IMR-90 (cell line): ENCODE measurements around the gene LRRC8C. TPM values are rescaled to one million over a fixed set of nuclear protein-coding genes. Genes with fewer than 3 reads are reported as not detected.

Source experiments
- ATAC-seq: fragments of 200-7000 bp; cut with Tn5 transposase; 2 replicates; pipeline ENCODE4 v1.9.1; 2020; ENCODE audit warnings: low read depth, mild to moderate bottlenecking, moderate library complexity
- BruUV-seq: library from RNA; stranded (reverse); fragments of 400-500 nt; replicated peaks from 2 replicates; lab custom pipeline; 2021; lab: Mats Ljungman, UMichigan
- CTCF ChIA-PET: fragments of 300-600 bp; formaldehyde crosslinking; extraction: SDS; loops from one replicate; lab custom pipeline; 2021; ENCODE audit warnings: antibody characterized with exemption; lab: Yijun Ruan, JAX
- POLR2A ChIA-PET: fragments of 300-600 bp; sonication (Branson Sonifier 250); formaldehyde crosslinking; loops from one replicate; lab custom pipeline; 2022; ENCODE audit warnings: antibody characterized with exemption; ENCODE audit not compliant: unreplicated experiment; lab: Charles Lee
- DNase-seq: peaks from one replicate; pipeline ENCODE4 v3.0.0; 2013
- H2AFZ ChIP-seq: replicated peaks from 2 replicates; pipeline ENCODE3; 2013; ENCODE audit warnings: low read length, mild to moderate bottlenecking; ENCODE audit not compliant: poor library complexity
- H2AK5ac ChIP-seq: 2 replicates; pipeline ENCODE4 v1.6.1; 2013; ENCODE audit warnings: low read depth, low read length, inconsistent platforms
- H2AK9ac ChIP-seq: replicated peaks from 2 replicates; pipeline ENCODE3; 2013; ENCODE audit warnings: mild to moderate bottlenecking, low read depth, low read length, moderate library complexity; ENCODE audit not compliant: poor library complexity
- H2BK120ac ChIP-seq: 2 replicates; pipeline ENCODE4 v1.6.1; 2013; ENCODE audit warnings: low read depth, low read length, inconsistent platforms
- H2BK15ac ChIP-seq: 3 replicates; pipeline ENCODE4 v1.6.1; 2013; ENCODE audit warnings: low read depth, low read length, inconsistent platforms
- H2BK20ac ChIP-seq: 2 replicates; pipeline ENCODE4 v1.6.1; 2013; ENCODE audit warnings: low read depth, mild to moderate bottlenecking, inconsistent platforms, low read length, moderate library complexity
- H2BK5ac ChIP-seq: 2 replicates; pipeline ENCODE4 v1.6.1; 2013; ENCODE audit warnings: mild to moderate bottlenecking, low read depth, low read length, inconsistent platforms; ENCODE audit not compliant: poor library complexity, severe bottlenecking
- H3K14ac ChIP-seq: replicated peaks from 2 replicates; pipeline ENCODE4 v1.6.1; 2013; ENCODE audit warnings: low read depth, low read length, inconsistent platforms
- H3K18ac ChIP-seq: 2 replicates; pipeline ENCODE4 v1.6.1; 2013; ENCODE audit warnings: low read depth, low read length, control low read depth
- H3K23ac ChIP-seq: 2 replicates; pipeline ENCODE4 v1.6.1; 2013; ENCODE audit warnings: low read depth, low read length, inconsistent platforms
- H3K27ac ChIP-seq: 2 replicates; pipeline ENCODE4 v1.5.1; 2013; ENCODE audit warnings: mild to moderate bottlenecking, control low read depth, low read length; ENCODE audit not compliant: insufficient read depth
- H3K27me3 ChIP-seq: 2 replicates; pipeline ENCODE4 v1.6.1; 2013; ENCODE audit warnings: low read length; ENCODE audit not compliant: control insufficient read depth, insufficient read depth
- H3K36me3 ChIP-seq: 2 replicates; pipeline ENCODE4 v1.6.1; 2013; ENCODE audit warnings: low read length, mixed read lengths; ENCODE audit not compliant: control insufficient read depth, insufficient read depth
- H3K4ac ChIP-seq: 2 replicates; pipeline ENCODE4 v1.6.1; 2013; ENCODE audit warnings: low read depth, low read length, inconsistent platforms
- H3K4me1 ChIP-seq: 2 replicates; pipeline ENCODE4 v1.6.1; 2013; ENCODE audit warnings: low read length, mixed read lengths; ENCODE audit not compliant: control insufficient read depth, insufficient read depth
- H3K4me2 ChIP-seq: 2 replicates; pipeline ENCODE4 v1.6.1; 2013; ENCODE audit warnings: low read depth, mild to moderate bottlenecking, control low read depth, low read length, moderate library complexity
- H3K4me3 ChIP-seq: 2 replicates; pipeline ENCODE4 v1.5.1; 2013; ENCODE audit warnings: low read depth, mild to moderate bottlenecking, control low read depth, low read length, moderate library complexity; ENCODE audit not compliant: insufficient read depth
- H3K56ac ChIP-seq: 2 replicates; pipeline ENCODE4 v1.6.1; 2013; ENCODE audit warnings: low read length, inconsistent platforms; ENCODE audit not compliant: insufficient read depth; ENCODE audit errors: extremely low read depth
- H3K79me1 ChIP-seq, 2 experiments: 2 replicates each; pipeline ENCODE4 v1.6.1; 2013; ENCODE audit warnings: low read length in 2 of 2, inconsistent platforms in 1 of 2, low read depth in 1 of 2
- H3K9ac ChIP-seq: 2 replicates; pipeline ENCODE4 v1.6.1; 2013; ENCODE audit warnings: low read depth, low read length, control low read depth
- H3K9me1 ChIP-seq: 2 replicates; pipeline ENCODE4 v1.6.1; 2013; ENCODE audit warnings: low read length, inconsistent platforms; ENCODE audit not compliant: insufficient read depth
- H3K9me3 ChIP-seq: 2 replicates; pipeline ENCODE4 v1.6.1; 2013; ENCODE audit warnings: low read length; ENCODE audit not compliant: control insufficient read depth, insufficient read depth
- H4K20me1 ChIP-seq: 2 replicates; pipeline ENCODE4 v1.6.1; 2013; ENCODE audit warnings: low read length, inconsistent platforms; ENCODE audit not compliant: insufficient read depth
- H4K5ac ChIP-seq: 2 replicates; pipeline ENCODE4 v1.6.1; 2013; ENCODE audit warnings: mild to moderate bottlenecking, low read depth, low read length, control low read depth
- H4K8ac ChIP-seq, 2 experiments: 2 replicates each; pipeline ENCODE4 v1.6.1; 2013; ENCODE audit warnings: low read depth in 2 of 2, low read length in 2 of 2, control low read depth in 1 of 2, inconsistent platforms in 1 of 2
- H4K91ac ChIP-seq: 2 replicates; pipeline ENCODE4 v1.6.1; 2013; ENCODE audit warnings: low read depth, low read length, inconsistent platforms; ENCODE audit not compliant: insufficient read depth
- CEBPB ChIP-seq: IDR thresholded peaks from 2 replicates; pipeline ENCODE4 v1.6.1; 2012; ENCODE audit warnings: low read depth, low read length, improper control_type of control experiment
- RCOR1 ChIP-seq: IDR thresholded peaks from 2 replicates; pipeline ENCODE4 v1.6.1; 2012; ENCODE audit warnings: mild to moderate bottlenecking, low read length, improper control_type of control experiment; ENCODE audit not compliant: insufficient replicate concordance
- SMC3 ChIP-seq: fragments of 150-350 bp; IDR thresholded peaks from 2 replicates; pipeline ENCODE4 v1.6.1; 2016; ENCODE audit warnings: low read depth, mild to moderate bottlenecking, antibody characterized with exemption, low read length, moderate library complexity
- WGBS, 2 experiments: methylation state at CpG; one replicate each; pipeline versions ENCODE4 v1.1.5 to v1.1.7; 2013; ENCODE audit warnings: missing lambda C conversion rate in 2 of 2; ENCODE audit not compliant: insufficient read length in 1 of 2; ENCODE audit errors: extremely low coverage in 2 of 2; 5-methylcytosine and 5-hydroxymethylcytosine counted together
- dilution Hi-C: fragments of 300-500 bp; cut with HindIII; formaldehyde crosslinking; loops from one replicate; pipeline ENCODE4 v1.14.3; 2018; ENCODE audit warnings: low sequenced_read_pairs; ENCODE audit not compliant: unreplicated experiment
- in situ Hi-C: fragments of 300-500 bp; cut with MboI; formaldehyde crosslinking; loops from 3 replicates; pipeline ENCODE4 v1.14.3; 2019; ENCODE audit warnings: low sequenced_read_pairs, inconsistent platforms, mixed read lengths
- intact Hi-C: fragments of 100-400 bp; cut with micrococcal nuclease; formaldehyde crosslinking; loops from 2 replicates; pipeline ENCODE4 v1.10.0; 2022
- polyA plus RNA-seq, 3 experiments: library from polyadenylated mRNA; depleted of rRNA; stranded (reverse); fragments of >200 nt; gene quantifications; 2 replicates each; pipeline ENCODE4 v1.2.3, GENCODE V29; 2012; ENCODE audit warnings: low replicate concordance in 1 of 3
- total RNA-seq: library from RNA; depleted of rRNA; stranded (reverse); fragments of >200 nt; gene quantifications from 2 replicates; pipeline ENCODE4 v1.2.3, GENCODE V29; 2012

LRRC8C gene
- total and polyA plus RNA-seq, 2 of the 4 experiments (the other 2 are of a cell fraction), result 6.5 to 12.9 TPM

GRCh38 chr1:89710498-89711139, 77.7 kb downstream of the LRRC8C start:
- Histone ChIP-seq H3K4me1 (no peaks in the 10 kb centered on the region), H3K14ac (no peak overlapping the region), H3K56ac (no peak overlapping the region), H4K5ac (no peak overlapping the region), H4K20me1 (no peaks in the 10 kb centered on the region), H3K27me3 (no peaks in the 10 kb centered on the region), H2AK9ac (no peak overlapping the region), H3K23ac (no peak overlapping the region), H3K27ac (no peak overlapping the region), H3K36me3 (peaks cover 21% of the 10 kb centered on the region), H2BK20ac (no peak overlapping the region), H2AFZ (no peak overlapping the region), H3K4ac (no peak overlapping the region), H3K9me3 (no peaks in the 10 kb centered on the region), H3K9me1 (no peaks in the 10 kb centered on the region), H3K4me3 (no peak overlapping the region), H4K8ac (no peak overlapping the region), H2BK5ac (no peak overlapping the region), H3K18ac (no peak overlapping the region), H2BK120ac (no peak overlapping the region), H2AK5ac (no peak overlapping the region), H2BK15ac (no peak overlapping the region), H4K91ac (no peak overlapping the region), H3K79me1 (peaks cover 18 to 41% of the 10 kb centered on the region in 2 experiments), H3K4me2 (no peak overlapping the region), H3K9ac (no peak overlapping the region)
- ChIA-PET CTCF (no interaction called here), POLR2A (no interaction called here)
- dilution Hi-C loops, result no loop called here
- intact Hi-C loops, result no loop called here
- in situ Hi-C loops, result no loop called here
- ATAC-seq, result no peak
- BruUV-seq, result no TSS peak
- TF ChIP-seq SMC3 (no peak), CEBPB (no peak), RCOR1 (no peak)
- WGBS, 2 experiments, result no CpG with 5 or more reads among the region's 4 CpGs
- DNase-seq, result no peak
